CD4-positive, alpha-beta T cell (primary cell): Measurements from ENCODE around the gene FAM50A. TPM values are rescaled to one million over a fixed set of nuclear protein-coding genes. Genes with fewer than 3 reads are reported as not detected.
A peak's percentile ranks its signal among the peaks of the same experiment; 100 is the strongest.
"Not testable (repeated sequence)": the region's sequence is repeated elsewhere in the genome, so short reads cannot be mapped to it uniquely, and the experiment has no call there.

Source experiments
- ATAC-seq: fragments of 200-7000 bp; cut with Tn5 transposase; one replicate; pipeline ENCODE4 v1.10.0; 2022; ENCODE audit warnings: mild to moderate bottlenecking; ENCODE audit not compliant: poor library complexity
- CTCF ChIA-PET: fragments of 350-600 bp; sonication (Branson Sonifier 250); formaldehyde crosslinking; loops from one replicate; lab custom pipeline; 2021; ENCODE audit warnings: antibody characterized with exemption, inconsistent platforms; lab: Charles Lee
- POLR2A ChIA-PET: fragments of 350-600 bp; sonication (Branson Sonifier 250); formaldehyde crosslinking; loops from one replicate; lab custom pipeline; 2021; ENCODE audit warnings: antibody characterized with exemption, inconsistent platforms; lab: Charles Lee
- DNase-seq, 14 experiments: peaks; one replicate each; pipeline ENCODE4 v3.0.0-alpha.2; 2013 to 2020; ENCODE audit warnings: mixed read lengths in 2 of 14
- H3K27ac ChIP-seq, 2 donors: one replicate each; pipeline versions ENCODE4 v1.5.1 to v1.7.0; 2013; ENCODE audit warnings: low read length in 2 of 2, low read depth in 1 of 2, mild to moderate bottlenecking in 1 of 2
- H3K27me3 ChIP-seq, 2 experiments: 1 replicate in 1 of 2; 2 replicates in 1 of 2; pipeline versions ENCODE4 v1.6.1 to v1.7.0; 2013; ENCODE audit warnings: low read length in 2 of 2, control low read depth in 1 of 2, mild to moderate bottlenecking in 1 of 2, moderate library complexity in 1 of 2; ENCODE audit not compliant: insufficient read depth in 2 of 2, control insufficient read depth in 1 of 2
- H3K36me3 ChIP-seq: one replicate; pipeline ENCODE4 v1.6.1; 2013; ENCODE audit warnings: low read length, control low read depth; ENCODE audit not compliant: insufficient read depth
- H3K4me1 ChIP-seq: one replicate; pipeline ENCODE4 v1.6.1; 2013; ENCODE audit warnings: low read length, control low read depth; ENCODE audit not compliant: insufficient read depth
- H3K4me3 ChIP-seq: one replicate; pipeline ENCODE4 v1.5.1; 2013; ENCODE audit warnings: mild to moderate bottlenecking, low read length, moderate library complexity
- H3K9me3 ChIP-seq, 2 experiments: 1 replicate in 1 of 2; 2 replicates in 1 of 2; pipeline versions ENCODE4 v1.6.1 to v1.7.0; 2013; ENCODE audit warnings: low read length in 2 of 2, mild to moderate bottlenecking in 2 of 2, control low read depth in 1 of 2, moderate library complexity in 1 of 2; ENCODE audit not compliant: control insufficient read depth in 1 of 2, insufficient read depth in 1 of 2
- H3K27ac Mint-ChIP-seq: one replicate; pipeline ENCODE4 v1.8.0; 2020; ENCODE audit warnings: mixed read lengths
- H3K27me3 Mint-ChIP-seq: one replicate; pipeline ENCODE4 v1.8.0; 2021; ENCODE audit warnings: mixed read lengths
- H3K36me3 Mint-ChIP-seq: one replicate; pipeline ENCODE4 v1.8.0; 2021; ENCODE audit warnings: low read depth, mixed read lengths
- H3K4me1 Mint-ChIP-seq: one replicate; pipeline ENCODE4 v1.8.0; 2021; ENCODE audit warnings: low read depth, mixed read lengths
- H3K4me3 Mint-ChIP-seq: one replicate; pipeline ENCODE4 v1.8.0; 2020; ENCODE audit warnings: mild to moderate bottlenecking, mixed read lengths
- H3K9me3 Mint-ChIP-seq: one replicate; pipeline ENCODE4 v1.8.0; 2020; ENCODE audit warnings: mixed read lengths
- intact Hi-C, 2 experiments: fragments of 100-400 bp; cut with DNase I in 1 of 2; cut with micrococcal nuclease in 1 of 2; formaldehyde crosslinking; loops; one replicate each; pipeline versions ENCODE4 v1.15.1 to v1.9.0; 2023 to 2025; cut with DNase I, micrococcal nuclease
- total RNA-seq, 174 experiments: library from RNA in 2 of 174; stranded (reverse) in 2 of 174; gene quantifications; one replicate each; pipeline ENCODE4 v1.2.3 and lab custom pipeline; 2021 to 2026
- TF ChIP-seq, protein P1 (sequence below): fragments of 200-600 bp; IDR thresholded peaks from one replicate; pipeline ENCODE4 v1.8.0; 2022; ENCODE audit warnings: antibody characterized with exemption, mild to moderate bottlenecking

FAM50A gene
- total RNA-seq, 2 experiments from 2014 or later, result 42.3 to 49.4 TPM

DNA sequence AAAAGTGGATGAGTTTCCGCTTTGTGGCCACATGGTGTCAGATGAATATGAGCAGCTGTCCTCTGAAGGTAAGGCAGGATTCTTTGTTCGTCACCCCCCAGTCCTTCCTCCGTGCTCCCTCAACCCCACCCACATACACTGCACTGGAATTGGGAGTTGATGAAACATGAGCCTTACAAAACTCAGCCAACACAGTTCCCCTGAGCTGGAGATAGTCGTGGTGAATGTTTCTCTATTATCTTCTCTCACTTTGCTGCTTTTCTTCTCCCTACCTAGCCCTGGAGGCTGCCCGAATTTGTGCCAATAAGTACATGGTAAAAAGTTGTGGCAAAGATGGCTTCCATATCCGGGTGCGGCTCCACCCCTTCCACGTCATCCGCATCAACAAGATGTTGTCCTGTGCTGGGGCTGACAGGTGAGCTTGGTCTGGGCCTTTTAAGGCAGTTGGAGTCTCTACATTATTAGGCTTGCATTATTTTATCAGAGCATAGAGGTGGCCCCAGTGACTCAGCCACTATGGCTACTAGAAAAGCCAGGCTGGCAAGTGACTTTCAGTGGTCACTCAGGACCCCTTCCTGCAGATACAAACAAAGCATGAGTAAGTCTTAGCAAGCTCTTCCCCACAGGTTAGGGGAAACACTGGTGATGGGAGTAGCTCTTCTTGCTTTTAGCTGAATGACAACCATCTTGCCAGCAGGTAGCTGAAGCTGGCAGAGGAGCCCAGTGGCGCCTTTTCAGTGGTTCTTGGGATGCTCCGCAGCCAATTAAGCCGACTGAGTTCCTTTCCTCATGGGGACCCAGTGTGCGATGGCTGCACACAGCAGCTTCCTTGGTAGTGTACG, 44.2 kb upstream of the FAM50A start:
- TF ChIP-seq, protein P1, sequence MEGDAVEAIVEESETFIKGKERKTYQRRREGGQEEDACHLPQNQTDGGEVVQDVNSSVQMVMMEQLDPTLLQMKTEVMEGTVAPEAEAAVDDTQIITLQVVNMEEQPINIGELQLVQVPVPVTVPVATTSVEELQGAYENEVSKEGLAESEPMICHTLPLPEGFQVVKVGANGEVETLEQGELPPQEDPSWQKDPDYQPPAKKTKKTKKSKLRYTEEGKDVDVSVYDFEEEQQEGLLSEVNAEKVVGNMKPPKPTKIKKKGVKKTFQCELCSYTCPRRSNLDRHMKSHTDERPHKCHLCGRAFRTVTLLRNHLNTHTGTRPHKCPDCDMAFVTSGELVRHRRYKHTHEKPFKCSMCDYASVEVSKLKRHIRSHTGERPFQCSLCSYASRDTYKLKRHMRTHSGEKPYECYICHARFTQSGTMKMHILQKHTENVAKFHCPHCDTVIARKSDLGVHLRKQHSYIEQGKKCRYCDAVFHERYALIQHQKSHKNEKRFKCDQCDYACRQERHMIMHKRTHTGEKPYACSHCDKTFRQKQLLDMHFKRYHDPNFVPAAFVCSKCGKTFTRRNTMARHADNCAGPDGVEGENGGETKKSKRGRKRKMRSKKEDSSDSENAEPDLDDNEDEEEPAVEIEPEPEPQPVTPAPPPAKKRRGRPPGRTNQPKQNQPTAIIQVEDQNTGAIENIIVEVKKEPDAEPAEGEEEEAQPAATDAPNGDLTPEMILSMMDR, result no peak
- H3K36me3 ChIP-seq, result peaks cover 24% of the 10 kb centered on the region

DNA sequence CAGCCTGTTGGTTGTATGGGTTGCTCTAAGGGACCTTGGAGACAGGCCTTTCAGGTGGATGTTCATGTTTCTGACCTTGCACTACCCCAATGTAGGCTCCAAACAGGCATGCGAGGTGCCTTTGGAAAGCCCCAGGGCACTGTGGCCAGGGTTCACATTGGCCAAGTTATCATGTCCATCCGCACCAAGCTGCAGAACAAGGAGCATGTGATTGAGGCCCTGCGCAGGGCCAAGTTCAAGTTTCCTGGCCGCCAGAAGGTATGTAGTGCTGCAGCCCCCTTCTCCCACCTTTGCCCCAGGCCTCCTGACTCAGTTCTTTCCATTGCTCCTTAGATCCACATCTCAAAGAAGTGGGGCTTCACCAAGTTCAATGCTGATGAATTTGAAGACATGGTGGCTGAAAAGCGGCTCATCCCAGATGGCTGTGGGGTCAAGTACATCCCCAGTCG, 43.5 kb upstream of the FAM50A start:
- H3K4me3 ChIP-seq, DNase-seq, H3K9me3 ChIP-seq, H3K9me3 Mint-ChIP-seq, H3K27me3 Mint-ChIP-seq, H3K27me3 ChIP-seq, ATAC-seq: not testable (repeated sequence)
- H3K27ac Mint-ChIP-seq, result peak overlapping the region; percentile 99
- intact Hi-C loops, result loop anchor here in 1 of 2 experiments (2.0 to 5.0 kb wide), 2 partner anchors 26 to 132 kb away; no protein-coding TSS in a partner anchor
- peaks cover 24% of the 10 kb centered on the region for H3K36me3 ChIP-seq
- peak overlapping the region; percentile 98 for H3K4me3 Mint-ChIP-seq
- CTCF ChIA-PET, result interaction anchor here (3.2 kb wide), 1 partner anchor 11 kb away, joined by 15 read pairs; the partner anchor contains the start of gene TAFAZZIN
- peaks cover 48% of the 10 kb centered on the region for H3K36me3 Mint-ChIP-seq
- peaks cover 27% of the 10 kb centered on the region for H3K4me1 ChIP-seq
- peaks cover 22% of the 10 kb centered on the region for H3K4me1 Mint-ChIP-seq
- peak overlapping the region in 1 of 2 donors; percentile 18 for H3K27ac ChIP-seq
- POLR2A ChIA-PET, result interaction anchor here (0.8 to 3.9 kb wide), 7 partner anchors 9 to 90 kb away, joined by 3 to 40 read pairs (median 12); partner anchors contain the start of genes ATP6AP1, DNASE1L1, SLC10A3 and TAFAZZIN

More for the DNA sequence above, 44.2 kb upstream of the FAM50A start:
- Mint-ChIP-seq H3K4me3 (peak overlapping the region; percentile 98), H3K4me1 (peaks cover 22% of the 10 kb centered on the region), H3K36me3 (peaks cover 48% of the 10 kb centered on the region), H3K27me3 (no peaks in the 10 kb centered on the region), H3K9me3 (no peaks in the 10 kb centered on the region), H3K27ac (peak overlapping the region; percentile 99)
- intact Hi-C loops, result loop anchor here (2.0 to 5.0 kb wide), 2 partner anchors 27 to 133 kb away; no protein-coding TSS in a partner anchor
- Histone ChIP-seq H3K27ac (peak overlapping the region; percentile 88 to 99), H3K27me3 (no peaks in the 10 kb centered on the region), H3K4me1 (peaks cover 27% of the 10 kb centered on the region), H3K4me3 (peak overlapping the region; percentile 72), H3K9me3 (no peaks in the 10 kb centered on the region)
- peak; percentile 5 for ATAC-seq
- POLR2A ChIA-PET, result interaction anchor here (0.8 to 3.9 kb wide), 12 partner anchors 9 to 473 kb away, joined by 3 to 40 read pairs (median 12); partner anchors contain the start of genes ARHGAP4, ATP6AP1, DNASE1L1 and EMD
- peak in 5 of 14 experiments; percentile 25 to 59 (median 37) for DNase-seq
- CTCF ChIA-PET, result interaction anchor here (0.9 to 3.2 kb wide), 4 partner anchors 12 to 91 kb away, joined by 3 to 15 read pairs (median 6); partner anchors contain the start of genes SLC10A3 and TAFAZZIN

DNA sequence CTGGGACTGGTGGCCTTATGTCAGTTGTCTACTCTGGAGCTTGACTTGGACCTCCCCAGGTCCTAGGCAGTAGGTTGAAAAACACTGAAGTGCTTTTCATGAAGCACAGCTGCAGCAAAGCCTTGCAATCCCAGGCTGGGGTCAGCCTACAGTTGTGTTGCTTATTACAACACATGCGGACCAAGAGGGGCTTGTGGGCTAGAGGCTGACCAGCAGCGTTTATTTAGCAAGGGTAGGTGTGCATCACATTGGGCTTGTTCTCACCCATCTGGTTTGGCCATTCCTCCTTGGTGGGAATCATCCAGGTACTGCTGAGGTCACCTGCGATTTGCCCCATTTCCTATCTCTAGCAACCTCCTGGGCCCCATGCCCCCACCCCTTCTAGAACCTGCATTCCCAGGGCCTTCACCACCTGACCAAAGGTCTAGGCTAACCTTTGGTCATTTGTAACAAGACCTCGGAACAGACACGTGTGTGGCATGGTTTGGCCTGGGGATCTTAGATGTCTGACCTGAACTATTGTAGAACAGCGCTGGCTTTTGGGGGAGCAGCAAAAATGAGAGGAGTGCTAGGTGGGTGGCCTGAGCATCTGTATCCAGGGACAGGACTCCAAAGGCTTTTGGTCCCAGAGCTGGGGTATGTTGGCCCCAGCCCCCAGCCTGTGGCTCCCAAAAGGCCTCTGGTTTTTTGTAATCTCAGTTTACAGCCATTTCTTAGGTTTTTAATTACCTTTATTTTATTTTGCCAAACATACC, 42.7 kb upstream of the FAM50A start:
- Histone ChIP-seq H3K4me3 (no peak overlapping the region), H3K27ac (no peak overlapping the region), H3K9me3 (no peaks in the 10 kb centered on the region), H3K4me1 (peaks cover 27% of the 10 kb centered on the region), H3K36me3 (peaks cover 24% of the 10 kb centered on the region), H3K27me3 (no peaks in the 10 kb centered on the region)
- H3K9me3 Mint-ChIP-seq, result no peaks in the 10 kb centered on the region
- ChIA-PET CTCF (no interaction called here), POLR2A (interaction anchor here (1.2 to 2.5 kb wide), 3 partner anchors 11 to 41 kb away, joined by 3 to 10 read pairs (median 3); no protein-coding TSS in a partner anchor)
- H3K4me3 Mint-ChIP-seq, result peak overlapping the region; percentile 98
- no peak for ATAC-seq
- peak in 2 of 14 experiments; percentile 14 to 19 for DNase-seq
- H3K27me3 Mint-ChIP-seq, result no peaks in the 10 kb centered on the region
- TF ChIP-seq, protein P1, result no peak
- H3K27ac Mint-ChIP-seq, result peak overlapping the region; percentile 99
- H3K4me1 Mint-ChIP-seq, result peaks cover 22% of the 10 kb centered on the region
- peaks cover 48% of the 10 kb centered on the region for H3K36me3 Mint-ChIP-seq
- intact Hi-C loops, result loop anchor here in 1 of 2 experiments (2.0 to 5.0 kb wide), 2 partner anchors 26 to 131 kb away; no protein-coding TSS in a partner anchor
